Inflammatory macrophage treated with lipopolysaccharide for 1 hour (primary cell): ENCODE results near the gene ABCA1.

Source experiments
- DNase-seq, 2 donors: peaks; one replicate each; pipeline ENCODE4 v3.0.0-alpha.2; 2020 to 2022

Gene ABCA1

GRCh38 chr9:104746285-104746684 is 181.7 kb downstream of the ABCA1 start:
- no peak for DNase-seq

GRCh38 chr9:104745852-104746251 is 182.1 kb downstream of the ABCA1 start:
- no peak for DNase-seq

- peak; percentile 55 to 77 for DNase-seq
These were observed 184.5 kb downstream of the ABCA1 start for GRCh38 chr9:104743376-104743985.

GRCh38 chr9:104740621-104741020 is 187.3 kb downstream of the ABCA1 start:
- no peak for DNase-seq

- DNase-seq = no peak
These were observed 189.5 kb downstream of the ABCA1 start for GRCh38 chr9:104738452-104738851.
